HepG2 (cell line): ENCODE results near the gene CYP2J2. TPM values are rescaled to one million over a fixed set of nuclear protein-coding genes. Genes with fewer than 3 reads are reported as not detected.

Experiments used
- ARNT2 ChIP-seq: sonication (generic); formaldehyde crosslinking; IDR thresholded peaks from 2 replicates; pipeline ENCODE4 v1.8.0; 2022; ENCODE audit warnings: mild to moderate bottlenecking, low read depth, missing genetic modification reagents, moderate library complexity
- BCL6 ChIP-seq: IDR thresholded peaks from 2 replicates; pipeline ENCODE4 v1.6.1; 2016; ENCODE audit warnings: missing genetic modification reagents, missing compliant biosample characterization
- GMEB1 ChIP-seq: sonication (generic); formaldehyde crosslinking; IDR thresholded peaks from 2 replicates; pipeline ENCODE4 v1.5.1; 2020; ENCODE audit warnings: missing genetic modification reagents, mild to moderate bottlenecking, borderline replicate concordance
- HMG20B ChIP-seq: conservative IDR thresholded peaks from 2 replicates; pipeline ENCODE4 v1.6.1; 2016; ENCODE audit warnings: missing genetic modification reagents, missing compliant biosample characterization
- NFRKB ChIP-seq: fragments of 450-650 bp; IDR thresholded peaks from 2 replicates; pipeline ENCODE4 v1.6.1; 2017
- NFYB ChIP-seq: sonication (generic); formaldehyde crosslinking; IDR thresholded peaks from 2 replicates; pipeline ENCODE4 v1.4.0; 2020; ENCODE audit warnings: missing genetic modification reagents
- REST ChIP-seq, 2 experiments: IDR thresholded peaks; 2 replicates each; pipeline ENCODE4 v1.6.1; 2011 to 2012; ENCODE audit warnings: low read length in 2 of 2, borderline replicate concordance in 1 of 2, low read depth in 1 of 2, mild to moderate bottlenecking in 1 of 2, moderate library complexity in 1 of 2
- SRSF4 ChIP-seq: fragments of 200-400 bp; formaldehyde crosslinking; IDR thresholded peaks from one replicate; pipeline ENCODE4 v1.6.1; 2018; ENCODE audit warnings: mild to moderate bottlenecking, low read depth, low read length, moderate library complexity; ENCODE audit not compliant: poor library complexity, severe bottlenecking
- SUZ12 ChIP-seq: fragments of 150-350 bp; IDR thresholded peaks from 2 replicates; pipeline ENCODE4 v1.6.1; 2014; ENCODE audit warnings: low read depth, low read length
- ZFAT ChIP-seq: sonication (generic); formaldehyde crosslinking; conservative IDR thresholded peaks from 2 replicates; pipeline ENCODE4 v1.8.1; 2023; ENCODE audit warnings: missing genetic modification reagents, inconsistent platforms
- ZNF562 ChIP-seq: sonication (generic); formaldehyde crosslinking; IDR thresholded peaks from 2 replicates; pipeline ENCODE4 v1.8.0; 2022; ENCODE audit warnings: missing genetic modification reagents, borderline replicate concordance
- ZNF841 ChIP-seq: sonication (generic); formaldehyde crosslinking; IDR thresholded peaks from 2 replicates; pipeline ENCODE4 v1.8.1; 2023; ENCODE audit warnings: missing genetic modification reagents, borderline replicate concordance
- polyA plus RNA-seq, 8 experiments: library from polyadenylated mRNA; depleted of rRNA in 3 of 8; stranded (reverse) in 7 of 8; unstranded in 1 of 8; fragments of >200 nt; fragmentation: Illumina TruSeq in 4 of 8; extraction: Trizol in 4 of 8; gene quantifications; 2 replicates each; pipeline versions ENCODE4 v1.2.1 to v1.2.3, GENCODE V29; 2011 to 2016; ENCODE audit warnings: low read depth in 4 of 8, missing spikeins in 1 of 8, mixed read lengths in 1 of 8; ENCODE audit not compliant: insufficient read depth in 1 of 8
- total RNA-seq, 5 experiments: library from RNA; depleted of rRNA; stranded (reverse); fragments of >200 nt; fragmentation: Illumina TruSeq; extraction: Trizol; gene quantifications; 2 replicates each; pipeline ENCODE4 v1.2.3, GENCODE V29; 2016; ENCODE audit warnings: low read depth in 1 of 5
- TF ChIP-seq, protein P1 (sequence below): sonication (generic); formaldehyde crosslinking; IDR thresholded peaks from 2 replicates; pipeline ENCODE4 v1.4.0; 2020; ENCODE audit warnings: missing genetic modification reagents, borderline replicate concordance
- TF ChIP-seq, protein P2 (sequence below): sonication (generic); formaldehyde crosslinking; IDR thresholded peaks from 2 replicates; pipeline ENCODE4 v1.8.0; 2022; ENCODE audit warnings: mild to moderate bottlenecking, missing genetic modification reagents
- TF ChIP-seq, protein P3 (sequence below): sonication (generic); formaldehyde crosslinking; IDR thresholded peaks from 2 replicates; pipeline ENCODE4 v1.4.0; 2020; ENCODE audit warnings: mild to moderate bottlenecking, low read depth, missing genetic modification reagents

CYP2J2 gene
- total and polyA plus RNA-seq, 2 of the 13 experiments (the other 11 are each of a cell fraction or from before 2014, with no cell fraction given): 2.1 to 5.9 TPM

- TF ChIP-seq, protein P1, sequence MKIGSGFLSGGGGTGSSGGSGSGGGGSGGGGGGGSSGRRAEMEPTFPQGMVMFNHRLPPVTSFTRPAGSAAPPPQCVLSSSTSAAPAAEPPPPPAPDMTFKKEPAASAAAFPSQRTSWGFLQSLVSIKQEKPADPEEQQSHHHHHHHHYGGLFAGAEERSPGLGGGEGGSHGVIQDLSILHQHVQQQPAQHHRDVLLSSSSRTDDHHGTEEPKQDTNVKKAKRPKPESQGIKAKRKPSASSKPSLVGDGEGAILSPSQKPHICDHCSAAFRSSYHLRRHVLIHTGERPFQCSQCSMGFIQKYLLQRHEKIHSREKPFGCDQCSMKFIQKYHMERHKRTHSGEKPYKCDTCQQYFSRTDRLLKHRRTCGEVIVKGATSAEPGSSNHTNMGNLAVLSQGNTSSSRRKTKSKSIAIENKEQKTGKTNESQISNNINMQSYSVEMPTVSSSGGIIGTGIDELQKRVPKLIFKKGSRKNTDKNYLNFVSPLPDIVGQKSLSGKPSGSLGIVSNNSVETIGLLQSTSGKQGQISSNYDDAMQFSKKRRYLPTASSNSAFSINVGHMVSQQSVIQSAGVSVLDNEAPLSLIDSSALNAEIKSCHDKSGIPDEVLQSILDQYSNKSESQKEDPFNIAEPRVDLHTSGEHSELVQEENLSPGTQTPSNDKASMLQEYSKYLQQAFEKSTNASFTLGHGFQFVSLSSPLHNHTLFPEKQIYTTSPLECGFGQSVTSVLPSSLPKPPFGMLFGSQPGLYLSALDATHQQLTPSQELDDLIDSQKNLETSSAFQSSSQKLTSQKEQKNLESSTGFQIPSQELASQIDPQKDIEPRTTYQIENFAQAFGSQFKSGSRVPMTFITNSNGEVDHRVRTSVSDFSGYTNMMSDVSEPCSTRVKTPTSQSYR (CRISPR knock-in tag): 0 out of 2 replicates have a peak, but pooled peaks have one; percentile 23
- TF ChIP-seq, protein P2, sequence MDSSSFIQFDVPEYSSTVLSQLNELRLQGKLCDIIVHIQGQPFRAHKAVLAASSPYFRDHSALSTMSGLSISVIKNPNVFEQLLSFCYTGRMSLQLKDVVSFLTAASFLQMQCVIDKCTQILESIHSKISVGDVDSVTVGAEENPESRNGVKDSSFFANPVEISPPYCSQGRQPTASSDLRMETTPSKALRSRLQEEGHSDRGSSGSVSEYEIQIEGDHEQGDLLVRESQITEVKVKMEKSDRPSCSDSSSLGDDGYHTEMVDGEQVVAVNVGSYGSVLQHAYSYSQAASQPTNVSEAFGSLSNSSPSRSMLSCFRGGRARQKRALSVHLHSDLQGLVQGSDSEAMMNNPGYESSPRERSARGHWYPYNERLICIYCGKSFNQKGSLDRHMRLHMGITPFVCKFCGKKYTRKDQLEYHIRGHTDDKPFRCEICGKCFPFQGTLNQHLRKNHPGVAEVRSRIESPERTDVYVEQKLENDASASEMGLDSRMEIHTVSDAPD (CRISPR knock-in tag): no peak
- TF ChIP-seq GMEB1: no peak
- no peak for TF ChIP-seq SUZ12
- no peak for TF ChIP-seq ARNT2 (CRISPR knock-in tag)
- TF ChIP-seq NFYB (CRISPR knock-in tag): no peak
- TF ChIP-seq ZFAT (CRISPR knock-in tag): no peak
- TF ChIP-seq REST (IDR thresholded peaks at IDR 0.05; ENCODE audit: borderline replicate concordance in 1 of 2, low read depth in 1 of 2, low read length in 2 of 2): no peak
- no peak for TF ChIP-seq NFRKB
- TF ChIP-seq, protein P3, sequence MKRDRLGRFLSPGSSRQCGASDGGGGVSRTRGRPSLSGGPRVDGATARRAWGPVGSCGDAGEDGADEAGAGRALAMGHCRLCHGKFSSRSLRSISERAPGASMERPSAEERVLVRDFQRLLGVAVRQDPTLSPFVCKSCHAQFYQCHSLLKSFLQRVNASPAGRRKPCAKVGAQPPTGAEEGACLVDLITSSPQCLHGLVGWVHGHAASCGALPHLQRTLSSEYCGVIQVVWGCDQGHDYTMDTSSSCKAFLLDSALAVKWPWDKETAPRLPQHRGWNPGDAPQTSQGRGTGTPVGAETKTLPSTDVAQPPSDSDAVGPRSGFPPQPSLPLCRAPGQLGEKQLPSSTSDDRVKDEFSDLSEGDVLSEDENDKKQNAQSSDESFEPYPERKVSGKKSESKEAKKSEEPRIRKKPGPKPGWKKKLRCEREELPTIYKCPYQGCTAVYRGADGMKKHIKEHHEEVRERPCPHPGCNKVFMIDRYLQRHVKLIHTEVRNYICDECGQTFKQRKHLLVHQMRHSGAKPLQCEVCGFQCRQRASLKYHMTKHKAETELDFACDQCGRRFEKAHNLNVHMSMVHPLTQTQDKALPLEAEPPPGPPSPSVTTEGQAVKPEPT (CRISPR knock-in tag): no peak
- TF ChIP-seq HMG20B: 0 out of 2 replicates have a peak, but pooled peaks have one; percentile 59
- TF ChIP-seq SRSF4: no peak
- peak; percentile 58; the same call in 1 of the 2 replicates for TF ChIP-seq BCL6 (CRISPR knock-in tag)
- no peak for TF ChIP-seq ZNF562 (CRISPR knock-in tag)
- TF ChIP-seq ZNF841 (CRISPR knock-in tag): no peak
These were observed 69.7 kb downstream of the CYP2J2 start (continued) for GRCh38 chr1:59856725-59857338.
